Peyer's patch (tissue), 4 donors: ENCODE data around the gene EFCAB5.

Experiments
- CTCF ChIP-seq, 6 experiments: fragments of 450-650 bp in 4 of 6; fragments of 200-600 bp in 2 of 6; sonication (generic) in 1 of 6; IDR thresholded peaks; one replicate each; pipeline ENCODE4 v1.5.1; 2017 to 2019; ENCODE audit warnings: antibody characterized with exemption in 6 of 6, mild to moderate bottlenecking in 3 of 6, moderate library complexity in 1 of 6
- POLR2A ChIP-seq, 2 donors: fragments of 450-650 bp; IDR thresholded peaks; one replicate each; pipeline ENCODE4 v1.5.1; 2017; ENCODE audit warnings: antibody characterized with exemption in 2 of 2, mild to moderate bottlenecking in 2 of 2, moderate library complexity in 2 of 2

DNA sequence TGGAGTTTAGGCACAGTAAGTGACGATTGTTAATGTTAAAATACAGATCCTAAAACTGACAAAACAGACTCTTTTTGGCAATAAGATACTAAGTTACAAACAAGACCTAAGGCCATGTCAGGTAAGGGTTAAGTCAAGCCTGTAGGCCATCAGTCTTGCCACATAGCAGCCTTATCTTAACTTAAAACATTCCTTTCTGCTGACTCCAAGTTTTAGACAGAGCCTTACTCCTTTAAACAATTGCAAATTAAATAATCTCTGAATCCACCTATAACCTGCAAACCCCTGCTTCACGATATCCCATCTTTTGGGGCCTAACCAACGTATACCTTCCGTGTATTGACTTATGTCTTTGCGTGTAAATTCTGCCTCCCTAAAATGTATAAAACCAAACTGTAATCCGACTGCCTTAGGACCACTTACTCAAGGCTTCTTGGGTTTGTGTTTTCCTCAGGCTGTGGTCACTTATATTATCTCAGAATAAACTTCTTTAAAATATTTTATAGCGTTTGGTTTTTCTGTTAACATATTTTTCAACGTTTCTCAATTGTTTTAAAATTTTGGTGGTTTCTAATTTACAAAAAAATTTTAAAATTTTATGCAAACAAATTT is 64.4 kb downstream of the EFCAB5 start:
- TF ChIP-seq POLR2A (IDR thresholded peaks at IDR 0.05) = no peak
- TF ChIP-seq CTCF (IDR thresholded peaks at IDR 0.05) = no peak
